Measurements from ENCODE around the gene TELO2. TPM values are rescaled to one million over a fixed set of nuclear protein-coding genes. Genes with fewer than 3 reads are reported as not detected.

The TELO2 gene
- total RNA-seq, 2 donors from 2014 or later = 85.0 to 91.7 TPM

DNA sequence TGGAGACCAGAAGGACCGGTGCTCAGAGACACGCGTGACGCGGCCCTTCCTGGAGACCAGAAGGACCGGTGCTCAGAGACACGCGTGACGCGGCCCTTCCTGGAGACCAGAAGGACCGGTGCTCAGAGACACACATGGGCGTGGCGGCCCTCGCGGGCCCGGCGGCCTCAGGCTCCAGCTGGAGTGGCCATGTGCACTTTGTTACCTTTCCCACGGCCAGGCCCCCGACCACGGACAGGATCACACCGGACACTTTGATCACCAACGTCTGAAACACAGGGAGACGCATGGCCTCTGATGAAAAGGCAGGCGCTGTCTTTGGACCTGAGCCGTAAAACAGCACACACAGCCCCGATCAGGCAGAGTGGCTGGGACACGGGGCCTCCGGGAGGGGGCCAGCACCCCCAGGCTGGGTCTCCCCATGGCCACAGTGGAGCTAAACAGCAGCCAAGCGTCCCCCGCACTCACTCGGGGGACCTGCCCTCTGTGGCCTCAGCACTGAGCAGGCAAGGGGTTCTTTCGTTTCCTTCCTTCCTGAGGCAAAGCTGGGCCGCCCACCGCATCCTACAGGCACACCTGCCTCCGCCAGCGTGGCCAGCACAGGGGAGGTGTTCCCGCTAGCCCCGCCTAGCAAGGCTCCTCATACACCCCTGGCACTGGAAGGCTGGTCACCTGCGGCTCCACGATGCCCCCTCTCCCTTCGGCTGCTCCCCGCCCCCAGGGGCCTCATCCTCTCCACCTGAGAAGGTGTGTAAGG is 35.5 kb upstream of the TELO2 start:
- H3K9ac ChIP-seq (ENCODE audit: extremely low read depth, low read length, poor library complexity, severe bottlenecking) = no peak overlapping the region
- H3K27ac Mint-ChIP-seq = no peak overlapping the region
- no peaks in the 10 kb centered on the region for H3K9me3 Mint-ChIP-seq
- DNase-seq = no peak
- H3K9me3 ChIP-seq (ENCODE audit: control insufficient read depth, low read length) = no peaks in the 10 kb centered on the region
- H3K27me3 Mint-ChIP-seq (ENCODE audit: insufficient read depth) = no peaks in the 10 kb centered on the region
- H3K4me3 Mint-ChIP-seq = no peak overlapping the region
- H3K27me3 ChIP-seq (ENCODE audit: control insufficient read depth, insufficient read depth, low read length, poor library complexity, severe bottlenecking) = no peaks in the 10 kb centered on the region
- 94 to 96% methylated on average over 13 to 42 of the region's 42 CpGs for WGBS, 2 experiments (ENCODE audit: insufficient coverage in 1 of 2, insufficient read length in 1 of 2)
- no peak overlapping the region for H3K27ac ChIP-seq (ENCODE audit: low read depth, low read length)
- TF ChIP-seq, protein P1, sequence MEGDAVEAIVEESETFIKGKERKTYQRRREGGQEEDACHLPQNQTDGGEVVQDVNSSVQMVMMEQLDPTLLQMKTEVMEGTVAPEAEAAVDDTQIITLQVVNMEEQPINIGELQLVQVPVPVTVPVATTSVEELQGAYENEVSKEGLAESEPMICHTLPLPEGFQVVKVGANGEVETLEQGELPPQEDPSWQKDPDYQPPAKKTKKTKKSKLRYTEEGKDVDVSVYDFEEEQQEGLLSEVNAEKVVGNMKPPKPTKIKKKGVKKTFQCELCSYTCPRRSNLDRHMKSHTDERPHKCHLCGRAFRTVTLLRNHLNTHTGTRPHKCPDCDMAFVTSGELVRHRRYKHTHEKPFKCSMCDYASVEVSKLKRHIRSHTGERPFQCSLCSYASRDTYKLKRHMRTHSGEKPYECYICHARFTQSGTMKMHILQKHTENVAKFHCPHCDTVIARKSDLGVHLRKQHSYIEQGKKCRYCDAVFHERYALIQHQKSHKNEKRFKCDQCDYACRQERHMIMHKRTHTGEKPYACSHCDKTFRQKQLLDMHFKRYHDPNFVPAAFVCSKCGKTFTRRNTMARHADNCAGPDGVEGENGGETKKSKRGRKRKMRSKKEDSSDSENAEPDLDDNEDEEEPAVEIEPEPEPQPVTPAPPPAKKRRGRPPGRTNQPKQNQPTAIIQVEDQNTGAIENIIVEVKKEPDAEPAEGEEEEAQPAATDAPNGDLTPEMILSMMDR (conservative IDR thresholded peaks at IDR 0.05) = no peak
- no peaks in the 10 kb centered on the region for H3K4me1 Mint-ChIP-seq
- peaks cover 13% of the 10 kb centered on the region for H3K36me3 ChIP-seq (ENCODE audit: control insufficient read depth, insufficient read depth, low read length)
- H3K4me1 ChIP-seq (ENCODE audit: control insufficient read depth, insufficient read depth, low read length) = no peaks in the 10 kb centered on the region
- peaks cover 32% of the 10 kb centered on the region for H3K36me3 Mint-ChIP-seq (ENCODE audit: low read depth)
- H3K4me3 ChIP-seq (ENCODE audit: low read length) = no peak overlapping the region

DNA sequence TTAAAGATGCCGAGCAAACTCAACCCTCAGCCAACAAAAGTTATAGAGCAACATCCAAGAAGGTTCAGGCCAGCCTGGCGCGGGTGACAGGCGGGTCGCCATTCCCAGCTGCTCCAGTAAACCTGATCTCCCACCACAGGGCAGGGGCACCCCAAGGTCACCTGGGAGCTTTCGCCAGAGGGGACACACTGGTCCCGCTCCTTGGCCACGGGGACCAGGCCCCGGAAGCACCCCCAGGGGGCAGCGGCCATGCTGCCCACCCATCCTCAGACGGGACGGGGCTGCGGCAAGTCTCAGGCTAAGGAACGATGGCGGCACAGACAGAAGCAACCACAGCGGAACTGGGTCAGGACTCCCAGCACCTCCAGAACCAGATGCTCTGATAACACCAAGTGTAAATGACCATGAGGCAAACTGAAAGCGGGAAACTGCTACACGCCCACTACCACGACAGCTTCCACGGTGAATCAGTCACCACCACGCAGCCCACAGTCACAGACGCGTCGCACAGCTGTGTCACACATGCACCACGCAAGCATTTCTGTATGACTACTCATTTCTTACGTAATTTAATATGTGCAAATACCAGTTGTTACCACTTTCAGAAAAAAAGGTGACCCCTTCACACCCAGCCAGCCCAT is 34.7 kb upstream of the TELO2 start:
- Histone ChIP-seq H3K9me3 (ENCODE audit: control insufficient read depth, low read length) (no peaks in the 10 kb centered on the region), H3K27me3 (ENCODE audit: control insufficient read depth, insufficient read depth, low read length, poor library complexity, severe bottlenecking) (no peaks in the 10 kb centered on the region), H3K4me1 (ENCODE audit: control insufficient read depth, insufficient read depth, low read length) (no peaks in the 10 kb centered on the region), H3K4me3 (ENCODE audit: low read length) (no peak overlapping the region), H3K9ac (ENCODE audit: extremely low read depth, low read length, poor library complexity, severe bottlenecking) (no peak overlapping the region), H3K36me3 (ENCODE audit: control insufficient read depth, insufficient read depth, low read length) (peaks cover 17% of the 10 kb centered on the region), H3K27ac (ENCODE audit: low read depth, low read length) (no peak overlapping the region)
- Mint-ChIP-seq H3K27ac (no peak overlapping the region), H3K4me3 (no peak overlapping the region), H3K36me3 (ENCODE audit: low read depth) (peaks cover 34% of the 10 kb centered on the region), H3K27me3 (ENCODE audit: insufficient read depth) (no peaks in the 10 kb centered on the region), H3K9me3 (no peaks in the 10 kb centered on the region), H3K4me1 (no peaks in the 10 kb centered on the region)
- WGBS, 2 experiments (ENCODE audit: insufficient coverage in 1 of 2, insufficient read length in 1 of 2) = 91 to 95% methylated on average over 16 to 26 of the region's 26 CpGs
- TF ChIP-seq, protein P1 (conservative IDR thresholded peaks at IDR 0.05) = no peak
- no peak for DNase-seq

DNA sequence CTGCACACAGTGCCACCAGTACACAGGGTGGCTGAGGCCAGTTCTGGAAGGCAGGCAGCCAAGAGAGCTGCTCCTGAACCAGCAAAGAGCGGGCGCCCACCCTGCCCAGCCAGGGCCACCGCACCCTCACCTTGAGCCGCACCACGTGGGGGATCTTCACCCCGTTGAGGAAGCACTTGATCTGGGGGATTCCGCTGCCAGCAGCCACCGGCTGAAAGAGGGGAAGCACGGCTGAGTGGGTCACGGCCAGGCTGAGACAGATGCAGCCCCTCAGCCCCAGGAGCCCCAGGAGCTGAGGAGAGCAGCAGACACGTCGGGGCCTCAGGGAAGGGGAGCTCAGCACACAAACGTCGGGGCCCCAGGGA is 34.2 kb upstream of the TELO2 start:
- no peaks in the 10 kb centered on the region for H3K9me3 Mint-ChIP-seq
- Histone ChIP-seq H3K4me3 (ENCODE audit: low read length) (no peak overlapping the region), H3K9me3 (ENCODE audit: control insufficient read depth, low read length) (no peaks in the 10 kb centered on the region), H3K27me3 (ENCODE audit: control insufficient read depth, insufficient read depth, low read length, poor library complexity, severe bottlenecking) (no peaks in the 10 kb centered on the region), H3K9ac (ENCODE audit: extremely low read depth, low read length, poor library complexity, severe bottlenecking) (no peak overlapping the region), H3K4me1 (ENCODE audit: control insufficient read depth, insufficient read depth, low read length) (no peaks in the 10 kb centered on the region), H3K36me3 (ENCODE audit: control insufficient read depth, insufficient read depth, low read length) (peaks cover 17% of the 10 kb centered on the region), H3K27ac (ENCODE audit: low read depth, low read length) (no peak overlapping the region)
- 89 to 95% methylated on average over 11 to 14 of the region's 14 CpGs for WGBS, 2 experiments (ENCODE audit: insufficient coverage in 1 of 2, insufficient read length in 1 of 2)
- no peak overlapping the region for H3K4me3 Mint-ChIP-seq
- H3K27ac Mint-ChIP-seq = no peak overlapping the region
- TF ChIP-seq, protein P1 (conservative IDR thresholded peaks at IDR 0.05) = no peak
- no peak for DNase-seq
- H3K36me3 Mint-ChIP-seq (ENCODE audit: low read depth) = peaks cover 31% of the 10 kb centered on the region
- H3K4me1 Mint-ChIP-seq = no peaks in the 10 kb centered on the region
- H3K27me3 Mint-ChIP-seq (ENCODE audit: insufficient read depth) = no peaks in the 10 kb centered on the region
